ENCODE data around the gene UPF1. TPM values are rescaled to one million over a fixed set of nuclear protein-coding genes. Genes with fewer than 3 reads are reported as not detected.

UPF1 gene
- total RNA-seq, 2 donors from 2014 or later, result 38.9 to 59.0 TPM

- Histone ChIP-seq H3K4me1 (peaks cover 73% of the 10 kb centered on the region), H3K9me3 (no peaks in the 10 kb centered on the region), H3K36me3 (replicated peaks in 1 of 2; ENCODE audit: insufficient read depth in 1 of 2, low read depth in 2 of 2) (peaks cover 2 to 8% of the 10 kb centered on the region in 2 donors), H3K27ac (peak overlapping the region in 2 of 4 donors; percentile 15 to 51), H3K27me3 (no peaks in the 10 kb centered on the region), H3K4me3 (no peak overlapping the region)
- intact Hi-C loops (cut with DNase I), result no loop called here
- WGBS, 2 donors, result 19 to 52% methylated on average over 10 to 19 of the region's 19 CpGs
- ATAC-seq (peak; percentile 79), DNase-seq (peak; percentile 78 to 85 (median 80))
- TF ChIP-seq CTCF (IDR thresholded peaks at IDR 0.05) (peak; percentile 68 to 84 (median 81)), POLR2A (IDR thresholded peaks at IDR 0.05) (no peak)
Measured at GRCh38 chr19:18846862-18847548, 15.2 kb downstream of the UPF1 start.

- intact Hi-C loops (cut with DNase I), result no loop called here
- WGBS, 2 donors, result 71 to 82% methylated on average over 22 to 24 of the region's 24 CpGs
- no peaks in the 10 kb centered on the region for H3K27me3 ChIP-seq
- TF ChIP-seq CTCF (IDR thresholded peaks at IDR 0.05) (peak in 1 of 7 experiments; percentile 4), POLR2A (IDR thresholded peaks at IDR 0.05) (no peak)
- peak in 1 of 4 donors; percentile 50 for DNase-seq
- no peaks in the 10 kb centered on the region for H3K9me3 ChIP-seq
- no peak for ATAC-seq
- H3K4me1 ChIP-seq, result peaks cover 66% of the 10 kb centered on the region
- peak overlapping the region in 3 of 4 donors; percentile 15 to 62 (median 51) for H3K27ac ChIP-seq
- H3K4me3 ChIP-seq, result no peak overlapping the region
- H3K36me3 ChIP-seq (replicated peaks in 1 of 2; ENCODE audit: insufficient read depth in 1 of 2, low read depth in 2 of 2), result peaks cover 8 to 11% of the 10 kb centered on the region in 2 donors
Measured at GRCh38 chr19:18847549-18848463, 16.0 kb downstream of the UPF1 start.

- intact Hi-C loops (cut with DNase I), result no loop called here
- 61 to 71% methylated on average over 22 of the region's 23 CpGs for WGBS, 2 donors
- no peaks in the 10 kb centered on the region for H3K9me3 ChIP-seq
- H3K27ac ChIP-seq, result peak overlapping the region in 2 of 4 donors; percentile 51 to 62
- DNase-seq, result peak in 1 of 4 donors; percentile 78
- TF ChIP-seq CTCF (IDR thresholded peaks at IDR 0.05), result no peak
- TF ChIP-seq POLR2A (IDR thresholded peaks at IDR 0.05), result peak in 1 of 3 donors; percentile 20
- no peak overlapping the region for H3K4me3 ChIP-seq
- ATAC-seq, result peak; percentile 31
- H3K27me3 ChIP-seq, result no peaks in the 10 kb centered on the region
- peaks cover 54% of the 10 kb centered on the region for H3K4me1 ChIP-seq
- H3K36me3 ChIP-seq (replicated peaks in 1 of 2; ENCODE audit: insufficient read depth in 1 of 2, low read depth in 2 of 2), result peaks cover 18 to 20% of the 10 kb centered on the region in 2 donors
Measured at GRCh38 chr19:18848878-18849661, 17.3 kb downstream of the UPF1 start.

GRCh38 chr19:18849838-18850400 is 18.2 kb downstream of the UPF1 start:
- 65 to 77% methylated on average over 15 of the region's 16 CpGs for WGBS, 2 donors
- Histone ChIP-seq H3K27ac (peak overlapping the region in 2 of 4 donors; percentile 51 to 62), H3K9me3 (no peaks in the 10 kb centered on the region), H3K27me3 (no peaks in the 10 kb centered on the region), H3K36me3 (replicated peaks in 1 of 2; ENCODE audit: insufficient read depth in 1 of 2, low read depth in 2 of 2) (peaks cover 25 to 26% of the 10 kb centered on the region in 2 donors), H3K4me3 (no peak overlapping the region), H3K4me1 (peaks cover 46% of the 10 kb centered on the region)
- TF ChIP-seq CTCF (IDR thresholded peaks at IDR 0.05), result no peak
- TF ChIP-seq POLR2A (IDR thresholded peaks at IDR 0.05), result no peak
- intact Hi-C loops (cut with DNase I), result no loop called here
- ATAC-seq (no peak), DNase-seq (no peak)
